Stimulated activated CD8-positive, alpha-beta memory T cell treated with anti-CD3 and anti-CD28 coated beads, Interleukin-7, amount 100 ng/mL, for 4 hours (primary cell): Measurements from ENCODE around the gene SV2B.

Experiments
- DNase-seq, 2 donors: peaks; one replicate each; pipeline ENCODE4 v3.0.0-alpha.2; 2020; ENCODE audit warnings: low read depth in 2 of 2

The SV2B gene

DNA sequence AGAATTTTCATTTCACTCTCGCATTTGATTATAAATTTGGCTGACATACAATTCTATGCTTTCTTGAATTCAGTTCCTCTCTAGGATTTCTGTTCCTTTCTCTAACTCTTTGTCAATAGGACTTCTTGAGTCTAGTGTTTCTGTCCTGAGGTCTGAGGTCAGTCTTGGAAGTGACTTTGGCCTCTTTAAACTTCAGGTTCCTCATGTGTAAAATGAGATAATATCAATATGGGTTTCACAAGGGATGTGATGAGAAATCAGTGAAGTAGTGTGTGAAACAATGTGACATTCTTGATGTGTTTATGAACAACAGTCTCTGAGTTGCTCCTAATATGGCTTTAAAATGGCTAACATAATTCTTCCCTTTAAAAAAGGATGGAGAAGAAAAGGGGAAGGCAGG is 92.2 kb downstream of the SV2B start:
- no peak for DNase-seq

DNA sequence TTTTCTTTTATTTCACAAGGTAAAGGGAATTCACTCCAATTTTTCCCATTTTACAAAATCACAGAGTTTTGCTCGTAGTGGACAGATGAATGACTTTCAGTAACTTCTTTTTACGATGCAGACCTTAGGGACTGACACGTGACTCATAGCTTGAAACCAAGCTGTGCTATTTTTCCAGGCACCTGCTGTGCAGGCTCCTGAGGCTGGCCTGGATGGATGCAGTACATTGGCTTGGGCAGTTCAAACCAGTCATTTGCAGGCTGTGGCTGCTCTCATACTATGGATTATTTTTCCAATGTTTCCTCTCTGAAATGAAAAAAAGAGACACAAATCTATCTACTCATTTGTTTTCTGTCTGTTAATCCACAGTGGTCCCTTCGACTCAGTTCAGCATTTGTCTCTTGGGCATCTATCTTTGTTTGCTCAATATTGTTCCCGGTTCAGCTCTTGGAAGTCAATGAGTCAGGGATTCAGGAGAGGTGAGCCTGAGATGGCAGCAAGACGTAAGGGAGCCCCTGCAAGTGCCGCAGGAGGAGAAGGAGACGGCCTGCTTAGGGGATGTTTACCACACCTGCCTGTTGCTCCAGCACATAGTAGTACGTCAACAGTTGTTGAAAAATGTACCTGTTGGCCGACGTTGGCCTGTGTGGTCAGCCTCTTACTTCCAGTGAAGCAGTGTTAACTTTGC is 92.8 kb downstream of the SV2B start:
- no peak for DNase-seq

DNA sequence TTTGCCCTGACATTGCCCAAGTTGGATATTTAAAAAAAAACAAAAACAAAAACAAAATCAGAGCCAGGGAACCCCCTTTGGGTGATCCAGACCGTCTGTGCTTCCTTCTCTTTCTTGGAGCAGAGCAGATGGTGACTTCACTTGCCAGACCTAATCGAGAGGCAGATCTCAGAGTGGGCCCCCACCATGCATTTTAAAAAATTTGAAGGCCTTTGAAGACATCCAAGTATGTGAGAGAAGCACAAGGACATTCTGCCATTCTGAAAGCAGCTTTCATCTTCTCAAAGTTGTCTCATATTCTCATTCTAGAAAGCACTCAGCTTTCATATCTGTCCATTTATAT is 93.3 kb downstream of the SV2B start:
- DNase-seq = no peak

DNA sequence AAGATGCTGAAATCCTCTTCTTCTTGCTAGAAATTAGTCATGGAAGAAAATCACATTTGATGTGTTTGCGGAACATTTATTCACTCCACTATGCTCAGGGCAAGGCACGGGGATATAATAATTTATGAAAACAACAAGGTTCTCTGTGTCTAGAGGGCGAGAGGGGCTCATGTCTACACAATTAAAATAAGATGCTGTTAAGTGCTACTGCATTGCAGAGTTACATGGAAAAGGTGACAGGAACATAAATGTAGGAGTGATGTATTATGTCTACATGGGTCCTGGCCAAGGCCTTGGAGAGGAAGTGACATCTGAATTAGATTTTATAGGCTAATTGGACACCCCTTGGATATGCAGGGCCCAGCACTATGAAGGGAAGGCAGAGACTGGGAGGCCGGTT is 96.1 kb downstream of the SV2B start:
- DNase-seq = no peak

DNA sequence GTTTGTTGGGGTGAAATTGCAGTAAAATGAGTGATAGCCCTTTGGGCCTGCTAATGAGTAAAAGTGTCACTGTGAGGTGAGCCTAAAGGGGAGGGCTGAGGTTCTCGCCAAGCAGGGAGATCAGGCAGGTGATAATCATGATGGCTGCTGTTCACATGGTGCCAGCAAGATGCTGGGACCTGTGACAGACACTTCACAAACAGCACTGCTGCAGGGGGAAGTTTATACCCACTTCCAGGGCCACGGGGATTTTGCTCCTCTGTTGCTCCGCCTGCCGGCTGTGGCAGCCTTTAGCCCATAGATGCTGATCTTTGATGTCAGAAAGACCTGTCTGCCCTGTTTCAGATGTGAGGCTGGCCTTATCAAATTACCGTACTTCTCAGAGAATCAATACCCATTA is 96.7 kb downstream of the SV2B start:
- no peak for DNase-seq

DNA sequence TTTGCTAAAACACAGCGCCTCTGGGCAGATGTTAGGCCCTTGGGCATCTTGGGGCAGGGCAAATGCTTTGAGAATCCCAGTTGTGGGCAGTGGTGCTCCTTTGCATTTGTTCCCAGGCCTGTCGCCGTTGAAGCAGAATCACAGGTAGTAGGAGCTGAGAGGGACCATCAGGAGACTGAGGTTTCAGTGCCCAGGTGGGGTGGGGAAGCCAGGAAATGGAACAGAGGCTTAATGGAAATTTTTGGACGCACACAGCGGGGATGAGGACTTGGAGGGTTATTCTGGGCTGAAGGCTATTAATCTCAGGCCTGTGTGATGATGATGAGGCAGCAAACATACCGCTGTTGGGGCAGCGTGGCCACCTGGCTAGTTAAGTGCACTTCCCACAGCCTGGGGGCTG is 99.5 kb downstream of the SV2B start:
- DNase-seq = no peak

DNA sequence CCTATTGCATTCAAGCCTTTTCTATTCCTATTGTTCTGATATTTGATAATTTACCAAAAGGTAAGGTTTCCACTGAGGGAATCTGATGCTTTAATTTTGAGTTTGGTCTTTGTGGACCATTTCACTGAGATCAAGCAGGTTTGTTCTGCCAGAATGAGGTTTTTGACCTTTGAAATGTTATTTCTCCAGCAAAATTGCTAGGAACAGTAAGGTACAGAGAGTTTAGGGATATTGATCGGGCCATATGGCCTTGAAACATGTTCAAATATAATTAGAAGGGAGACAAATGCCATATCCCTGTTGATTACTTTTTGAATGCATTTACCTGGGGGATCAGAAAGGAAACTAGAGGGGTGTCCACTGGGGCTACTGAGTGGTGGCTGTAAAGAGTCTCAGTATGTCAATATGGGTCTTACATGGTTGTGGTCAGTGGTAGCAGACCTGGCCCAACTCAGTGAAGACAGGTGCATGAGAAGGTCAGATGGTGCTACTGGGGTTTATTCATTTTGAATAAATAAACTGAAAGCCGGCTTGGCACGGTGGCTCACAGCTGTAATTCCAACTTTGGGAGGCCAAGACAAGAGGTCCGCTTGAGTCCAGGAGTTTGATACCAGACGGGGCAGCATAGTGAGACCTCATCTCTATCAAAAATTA is 100.2 kb downstream of the SV2B start:
- DNase-seq = no peak

DNA sequence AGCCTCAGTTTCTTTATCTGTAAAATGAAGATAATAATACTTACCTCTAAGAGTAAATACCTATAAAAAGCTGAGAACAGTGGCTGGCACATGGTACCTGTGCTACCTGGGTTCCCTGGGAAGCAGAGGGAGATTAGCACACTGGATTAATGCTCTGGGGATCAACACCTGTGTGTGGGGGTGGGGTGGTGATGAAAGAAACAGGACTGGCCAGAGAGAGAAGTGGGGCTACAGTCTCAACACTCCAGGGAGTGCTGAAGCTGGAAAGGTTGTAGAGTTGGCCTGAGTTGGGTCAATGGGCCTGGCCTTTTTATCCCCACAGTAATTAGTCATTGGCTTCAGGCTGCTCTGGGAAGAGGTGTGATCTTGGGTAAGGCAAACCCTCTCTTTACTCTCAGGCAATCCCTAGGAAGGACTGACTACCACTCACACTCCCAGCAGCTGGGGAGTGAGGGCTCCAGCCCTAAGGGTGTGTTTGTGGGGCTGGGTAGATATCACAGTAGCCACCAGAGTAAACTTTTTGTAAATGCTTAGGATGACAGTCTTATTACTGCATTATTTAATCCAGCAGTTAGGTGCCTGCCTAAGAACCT is 102.5 kb downstream of the SV2B start:
- DNase-seq = no peak

DNA sequence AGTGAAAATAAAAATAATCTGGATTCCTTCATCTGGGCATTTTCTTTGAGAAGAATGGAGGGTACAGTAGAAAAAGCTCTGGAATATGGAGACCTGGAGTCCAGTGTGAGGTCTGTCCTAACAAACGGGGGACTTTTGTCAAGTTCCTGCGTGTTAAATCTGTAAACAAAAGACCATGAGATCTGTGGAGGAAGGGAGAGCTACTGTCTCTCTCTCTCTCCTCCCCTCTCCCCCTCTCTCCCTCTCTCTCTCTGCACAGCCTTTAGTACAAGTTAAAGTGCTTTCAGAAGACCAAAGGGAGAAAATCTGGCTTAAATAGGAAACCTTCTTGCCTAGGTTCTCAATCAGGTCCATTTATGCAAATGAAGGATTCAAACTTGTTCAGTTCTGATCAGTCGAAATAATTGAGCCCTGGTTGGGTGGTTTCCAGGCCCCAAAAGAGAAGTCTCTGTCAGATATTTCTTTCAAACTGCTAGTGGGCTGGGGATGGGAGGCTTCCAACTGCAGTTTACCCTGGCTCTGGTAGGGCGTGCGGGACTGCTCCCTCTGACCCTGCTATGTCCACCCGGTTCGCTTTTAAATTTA is 103.7 kb downstream of the SV2B start:
- DNase-seq = no peak

DNA sequence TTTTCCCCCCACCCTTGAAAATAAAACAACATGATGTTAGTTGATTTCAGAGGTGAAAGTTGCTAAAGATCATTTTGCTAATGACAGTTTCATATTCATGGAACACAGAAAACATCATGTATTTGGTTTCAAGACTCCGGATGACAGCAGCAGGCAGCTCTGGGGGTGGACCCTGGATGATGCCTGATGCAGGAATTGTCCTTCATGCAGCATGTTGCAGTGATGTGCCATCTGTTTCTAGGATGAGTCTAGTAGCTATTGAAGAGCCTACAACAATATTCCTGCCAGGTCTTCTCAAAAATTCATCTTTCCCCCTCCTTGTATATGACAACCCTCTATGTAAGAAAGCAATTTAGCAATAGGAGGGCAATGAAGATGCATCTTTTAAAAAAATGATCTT is 108.3 kb downstream of the SV2B start:
- DNase-seq = no peak

DNA sequence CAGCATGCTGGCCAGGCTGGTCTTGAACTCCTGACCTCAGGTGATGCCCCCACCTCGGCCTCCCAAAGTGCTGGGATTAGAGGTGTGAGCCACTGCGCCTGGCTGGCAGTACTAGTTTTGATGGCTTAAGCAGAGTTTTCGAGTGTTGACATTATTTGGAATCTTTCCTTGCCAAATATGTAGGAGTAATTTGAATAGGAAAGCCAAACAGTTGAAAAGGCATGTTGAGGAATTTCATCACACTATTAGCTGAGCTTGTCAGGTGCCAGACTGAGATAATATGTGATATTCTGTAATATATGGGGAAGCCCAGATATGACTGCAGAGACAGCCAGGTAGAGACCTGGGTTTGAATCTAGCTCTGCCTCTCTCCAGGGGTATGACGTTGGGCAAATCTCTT is 109.3 kb downstream of the SV2B start:
- DNase-seq = no peak

DNA sequence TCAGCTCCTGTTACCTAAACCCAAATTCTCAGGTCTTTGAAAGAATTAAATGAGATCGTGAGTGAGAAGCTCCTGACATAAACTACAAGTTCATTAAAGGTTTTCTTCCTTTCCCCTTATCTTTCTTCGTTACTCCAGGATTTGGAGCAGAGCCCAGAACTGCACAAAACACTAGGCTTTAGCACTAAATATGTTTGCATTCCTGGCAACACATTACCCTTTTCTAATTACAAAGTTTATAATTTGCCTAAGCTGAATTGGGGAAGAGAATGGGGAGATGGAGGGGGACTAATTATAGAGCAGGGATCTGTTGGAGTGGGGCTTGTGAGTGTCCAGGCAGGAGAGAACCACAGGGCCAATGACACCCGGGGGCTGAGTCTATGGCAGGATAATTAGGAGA is 109.7 kb downstream of the SV2B start:
- DNase-seq = no peak

DNA sequence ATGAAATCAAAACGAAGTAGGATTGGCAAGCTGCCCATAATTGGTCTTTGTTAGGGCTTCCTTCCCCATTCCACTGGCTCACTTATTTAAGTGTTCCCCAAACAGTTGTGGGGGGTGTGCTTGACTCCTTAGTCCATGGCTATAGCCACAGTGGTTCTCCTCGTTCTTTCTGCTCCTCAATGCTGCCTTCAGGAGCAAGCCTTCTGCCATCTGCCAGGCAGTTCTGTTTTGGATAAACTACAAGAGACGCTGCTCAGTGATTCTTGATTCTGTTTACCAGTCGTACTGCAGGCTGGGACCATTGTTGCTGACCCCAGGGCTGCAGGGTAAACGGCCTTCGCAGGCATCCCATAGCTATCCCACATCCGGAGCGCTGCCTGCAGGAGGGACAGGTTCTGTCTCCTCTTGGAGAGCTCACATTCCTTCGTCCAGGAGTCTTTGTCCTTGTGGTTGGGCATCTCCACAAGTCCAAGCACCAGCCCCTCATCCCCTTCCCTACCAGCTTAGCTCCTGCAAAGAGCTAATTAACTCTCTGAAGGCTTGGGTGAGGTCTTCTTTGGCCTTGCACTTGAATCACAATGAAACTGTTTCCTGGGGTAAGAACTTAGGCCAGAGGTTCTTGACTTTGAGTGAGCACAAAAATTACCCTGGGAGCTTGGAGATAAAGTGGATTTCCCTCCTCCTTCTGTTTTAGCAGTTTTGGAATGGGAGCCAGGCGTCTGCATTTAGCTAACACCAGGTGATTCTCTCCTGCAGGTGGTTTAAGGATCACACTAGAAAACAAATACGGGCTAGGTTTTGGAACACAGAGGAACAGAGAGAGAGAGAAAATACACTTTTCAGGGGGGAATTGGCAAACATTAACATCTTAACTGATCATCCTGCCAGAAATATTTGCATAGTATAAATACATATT is 114.9 kb downstream of the SV2B start:
- no peak for DNase-seq

DNA sequence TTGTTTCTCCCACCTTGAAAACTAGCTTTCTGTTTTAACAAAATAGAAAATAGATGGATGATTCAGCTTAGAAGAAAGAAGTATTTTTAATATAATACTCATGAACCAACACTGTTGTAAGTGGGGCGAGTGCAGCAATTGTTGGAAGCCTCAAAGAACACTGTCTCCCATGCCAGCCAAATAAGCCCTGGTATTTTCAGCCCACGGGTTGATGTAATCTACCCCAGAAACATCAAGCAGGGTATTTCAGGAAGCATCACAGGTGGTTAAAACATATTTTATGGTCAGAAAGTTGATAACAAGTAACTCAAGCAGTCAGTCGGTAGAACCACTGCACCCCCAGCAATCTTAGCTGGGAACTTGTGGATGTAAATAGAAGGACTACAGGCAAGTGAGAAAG is 115.9 kb downstream of the SV2B start:
- no peak for DNase-seq

DNA sequence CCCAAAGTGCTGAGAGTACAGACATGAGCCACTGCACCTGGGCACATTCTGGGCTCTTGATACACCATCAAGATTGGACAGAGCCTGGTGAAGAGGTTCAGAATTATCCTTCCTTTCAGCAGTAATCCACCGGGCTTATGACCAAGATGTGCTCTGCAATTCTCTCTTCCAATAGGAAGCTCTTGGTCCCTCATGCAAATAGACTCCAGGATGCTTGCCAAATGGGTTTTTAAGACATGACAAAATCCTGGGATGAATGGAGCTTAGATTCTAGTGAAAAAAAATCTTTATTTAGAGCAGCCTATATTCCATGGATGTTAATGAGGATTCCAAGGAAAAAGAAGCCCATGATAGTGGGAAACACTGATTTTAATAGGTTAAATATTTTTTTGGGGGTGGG is 119.1 kb downstream of the SV2B start:
- no peak for DNase-seq

DNA sequence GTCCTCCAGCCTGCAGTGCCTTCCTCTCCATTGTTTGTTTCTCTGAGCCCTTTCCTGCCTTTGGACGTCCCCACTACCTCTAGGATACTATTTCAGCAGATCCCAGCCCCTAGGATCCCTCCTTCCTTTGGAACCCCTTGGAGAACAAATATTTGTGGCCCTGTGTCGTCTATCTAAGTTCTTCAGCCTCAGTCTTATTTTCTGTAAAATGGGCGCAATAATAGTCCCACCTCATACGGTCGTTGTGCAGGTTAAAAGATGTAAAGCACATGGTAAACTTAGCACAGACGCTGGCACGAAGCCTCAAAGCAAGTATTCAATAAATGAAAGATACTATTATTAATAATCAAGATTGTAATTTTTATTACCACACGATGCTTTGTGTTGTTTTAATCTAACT is 122.0 kb downstream of the SV2B start:
- DNase-seq = no peak

DNA sequence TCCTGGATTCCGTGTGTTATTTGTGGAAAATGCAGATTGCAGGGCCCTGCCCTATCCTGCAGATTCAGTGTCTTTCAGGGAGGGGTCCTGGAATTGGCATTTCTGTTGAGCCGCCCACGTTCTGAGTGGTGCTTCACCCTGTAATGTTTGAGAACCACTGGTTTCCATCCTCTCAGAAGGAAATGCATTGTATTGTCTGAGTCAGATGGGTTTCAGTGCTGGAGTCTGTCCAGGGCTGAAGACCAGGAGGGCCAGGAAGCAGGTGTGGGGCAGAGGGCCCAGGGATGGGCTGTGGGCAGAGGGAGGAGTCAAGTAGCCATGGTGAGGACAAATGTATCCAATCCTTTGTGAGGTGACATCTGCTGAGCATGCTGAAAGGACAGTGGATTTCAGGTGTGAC is 123.8 kb downstream of the SV2B start:
- no peak for DNase-seq

DNA sequence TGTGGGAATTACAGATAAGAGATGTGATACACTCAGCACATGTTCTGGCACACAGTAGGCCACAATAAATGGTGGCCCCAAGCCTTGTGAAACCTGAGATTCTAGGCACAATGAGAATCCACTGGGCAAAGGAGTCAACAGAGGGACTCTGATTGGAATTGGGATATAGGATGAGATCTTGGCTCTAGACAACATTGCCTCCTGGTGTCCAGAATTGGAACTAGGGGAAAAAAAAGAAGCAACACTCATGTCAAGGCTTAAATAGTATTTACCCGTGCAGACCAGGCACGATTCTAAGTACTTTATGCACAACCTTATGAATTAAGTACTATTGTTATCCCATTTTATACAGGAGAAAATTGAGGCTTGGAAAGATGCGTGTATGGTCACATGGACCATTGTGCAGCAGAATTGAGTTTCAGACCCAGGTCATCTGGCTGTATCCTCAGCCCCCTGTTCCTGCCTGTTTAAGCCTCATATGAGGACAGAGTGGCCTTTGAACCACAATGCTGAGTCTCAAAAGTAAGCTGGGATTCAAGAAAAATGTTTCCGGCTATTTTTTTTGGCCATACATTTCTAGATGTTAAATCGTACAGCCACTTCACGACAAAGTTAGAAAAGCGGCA is 124.8 kb downstream of the SV2B start:
- DNase-seq = no peak

DNA sequence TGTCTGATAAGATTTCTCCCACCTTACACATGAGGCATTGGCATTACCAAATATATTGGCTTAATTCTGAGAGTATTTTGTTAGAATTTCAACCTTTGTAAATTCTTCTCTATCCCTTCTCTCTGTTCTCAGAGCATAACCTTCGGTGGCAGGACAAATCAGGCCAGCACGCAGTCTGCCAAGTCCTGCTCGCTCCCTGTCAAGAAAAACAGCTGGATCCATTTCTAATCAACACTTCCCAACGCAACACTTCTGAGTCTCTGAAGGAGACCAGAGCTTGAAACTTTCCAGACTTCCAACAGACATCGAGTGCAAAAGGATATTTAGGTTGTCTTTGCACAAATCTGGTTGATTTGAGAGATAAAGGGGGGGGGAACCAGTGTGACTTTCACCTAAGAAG is 125.7 kb downstream of the SV2B start:
- DNase-seq = no peak

DNA sequence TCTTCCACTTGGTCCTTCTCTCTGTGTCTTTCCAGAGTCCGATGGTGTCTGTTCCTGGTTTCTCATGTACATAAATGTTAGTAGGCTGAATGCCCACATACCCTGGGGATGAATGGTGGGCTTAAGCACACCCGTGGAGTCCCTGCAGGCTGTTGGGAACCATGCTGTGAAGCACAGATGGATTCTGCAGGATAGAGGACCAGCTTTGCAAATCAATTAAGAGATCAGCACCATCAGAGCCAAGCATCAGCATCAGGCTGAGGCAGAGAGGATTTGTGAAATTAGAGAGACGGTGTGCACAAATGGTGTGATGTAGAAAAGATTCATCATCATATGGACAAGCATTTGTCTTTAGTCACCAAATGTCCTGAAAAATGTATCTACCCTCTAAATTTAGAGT is 127.1 kb downstream of the SV2B start:
- no peak for DNase-seq

DNA sequence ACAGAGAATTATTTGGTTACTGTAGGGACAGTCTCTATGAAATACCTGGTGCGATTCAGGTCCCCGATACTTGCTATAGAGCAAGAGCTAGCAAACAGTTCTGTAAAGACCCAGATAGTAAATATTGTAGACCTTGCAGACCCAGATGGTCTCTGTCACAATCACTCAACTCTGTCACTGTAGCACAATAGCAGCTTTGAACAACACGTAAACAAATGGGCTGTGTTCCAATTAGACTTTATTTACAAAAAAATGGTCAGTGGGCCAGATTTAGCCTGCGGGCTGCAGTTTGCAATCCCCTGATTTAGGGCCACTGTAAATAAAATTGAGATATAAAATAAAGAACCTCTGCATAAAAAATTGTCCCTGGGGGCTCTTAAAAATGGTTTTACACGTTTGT is 127.7 kb downstream of the SV2B start:
- DNase-seq = no peak

DNA sequence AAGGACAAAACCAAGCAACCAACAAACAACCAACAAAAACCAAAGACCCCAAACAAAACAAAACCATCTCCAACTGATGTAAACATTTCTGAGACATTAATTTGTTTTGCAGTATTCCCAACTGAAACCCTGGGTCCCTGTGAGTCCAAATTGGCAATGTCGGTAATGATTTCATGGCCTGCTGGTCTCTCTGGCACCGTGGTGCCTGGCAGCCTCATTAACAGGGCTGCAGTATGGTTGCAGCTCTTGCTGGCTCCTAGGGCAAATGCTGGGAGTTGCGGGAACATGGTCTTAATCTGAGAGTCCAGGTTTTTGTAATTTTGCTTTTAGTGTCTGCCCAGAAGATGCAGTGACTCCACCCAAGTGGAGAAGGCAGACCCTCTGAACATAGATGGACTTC is 128.3 kb downstream of the SV2B start:
- DNase-seq = no peak
